ENCODE measurements around the gene OSGIN1. TPM values are rescaled to one million over a fixed set of nuclear protein-coding genes. Genes with fewer than 3 reads are reported as not detected.
"Not testable (repeated sequence)": the region's sequence is repeated elsewhere in the genome, so short reads cannot be mapped to it uniquely, and the experiment has no call there.

OSGIN1 gene
- polyA plus RNA-seq, 3 donors = 1.8 to 4.0 (median 2.0) TPM

DNA sequence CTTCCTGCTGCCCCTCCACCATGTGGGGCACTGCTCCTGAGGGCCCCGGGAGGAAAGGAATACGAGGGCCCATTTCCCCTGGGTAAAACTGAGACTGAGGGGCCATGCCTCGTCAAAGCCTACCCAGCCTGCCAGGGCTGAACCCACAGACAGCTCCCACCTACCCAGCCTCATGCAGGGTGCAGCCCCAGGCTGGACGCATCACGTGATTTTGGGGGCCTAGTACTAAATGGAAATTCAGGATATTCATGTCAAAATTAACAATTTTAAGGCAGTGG lies 3.4 kb upstream of the OSGIN1 start:
- Mint-ChIP-seq H3K9me3 (no peaks in the 10 kb centered on the region), H3K4me3 (no peak overlapping the region), H3K27me3 (ENCODE audit: low read depth in 3 of 3) (peaks cover 2 to 9% (median 8%) of the 10 kb centered on the region in 3 donors), H3K27ac (peak overlapping the region in 1 of 7 donors; percentile 13), H3K36me3 (peaks cover 0 to 2% of the 10 kb centered on the region in 2 donors), H3K4me1 (peaks cover 18% of the 10 kb centered on the region)
- no peaks in the 10 kb centered on the region for H3K9me3 ChIP-seq (replicated peaks in 1 of 2; ENCODE audit: control insufficient read depth in 1 of 2, insufficient read depth in 1 of 2, low read length in 2 of 2)
- H3K27ac ChIP-seq (ENCODE audit: low read depth in 1 of 2, low read length in 2 of 2) = no peak overlapping the region
- no peak overlapping the region for H3K9ac ChIP-seq (ENCODE audit: insufficient read depth, low read length, poor library complexity, severe bottlenecking)
- WGBS (ENCODE audit: insufficient coverage) = 100% methylated on average over 2 of the region's 5 CpGs
- H3K36me3 ChIP-seq (replicated peaks in 1 of 2; ENCODE audit: control insufficient read depth in 1 of 2, insufficient read depth in 2 of 2, low read length in 2 of 2) = no peaks in the 10 kb centered on the region
- no peaks in the 10 kb centered on the region for H4K20me1 ChIP-seq (ENCODE audit: insufficient read depth, low read length)
- intact Hi-C loops (cut with micrococcal nuclease) = no loop called here
- no peak overlapping the region for H2AFZ ChIP-seq (ENCODE audit: insufficient read depth, low read depth, low read length, poor library complexity, severe bottlenecking)
- DNase-seq = no peak
- H3K27me3 ChIP-seq (ENCODE audit: control insufficient read depth in 2 of 2, insufficient read depth in 2 of 2, low read length in 2 of 2) = no peaks in the 10 kb centered on the region
- H3K4me3 ChIP-seq (replicated peaks in 1 of 3; ENCODE audit: low read depth in 2 of 3, low read length in 3 of 3) = no peak overlapping the region
- H3K4me1 ChIP-seq (ENCODE audit: control insufficient read depth in 1 of 2, insufficient read depth in 2 of 2, low read length in 2 of 2) = peaks cover 23 to 26% of the 10 kb centered on the region in 2 donors
- TF ChIP-seq, protein P1, sequence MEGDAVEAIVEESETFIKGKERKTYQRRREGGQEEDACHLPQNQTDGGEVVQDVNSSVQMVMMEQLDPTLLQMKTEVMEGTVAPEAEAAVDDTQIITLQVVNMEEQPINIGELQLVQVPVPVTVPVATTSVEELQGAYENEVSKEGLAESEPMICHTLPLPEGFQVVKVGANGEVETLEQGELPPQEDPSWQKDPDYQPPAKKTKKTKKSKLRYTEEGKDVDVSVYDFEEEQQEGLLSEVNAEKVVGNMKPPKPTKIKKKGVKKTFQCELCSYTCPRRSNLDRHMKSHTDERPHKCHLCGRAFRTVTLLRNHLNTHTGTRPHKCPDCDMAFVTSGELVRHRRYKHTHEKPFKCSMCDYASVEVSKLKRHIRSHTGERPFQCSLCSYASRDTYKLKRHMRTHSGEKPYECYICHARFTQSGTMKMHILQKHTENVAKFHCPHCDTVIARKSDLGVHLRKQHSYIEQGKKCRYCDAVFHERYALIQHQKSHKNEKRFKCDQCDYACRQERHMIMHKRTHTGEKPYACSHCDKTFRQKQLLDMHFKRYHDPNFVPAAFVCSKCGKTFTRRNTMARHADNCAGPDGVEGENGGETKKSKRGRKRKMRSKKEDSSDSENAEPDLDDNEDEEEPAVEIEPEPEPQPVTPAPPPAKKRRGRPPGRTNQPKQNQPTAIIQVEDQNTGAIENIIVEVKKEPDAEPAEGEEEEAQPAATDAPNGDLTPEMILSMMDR (IDR thresholded peaks at IDR 0.05) = no peak
- no peaks in the 10 kb centered on the region for H3K79me2 ChIP-seq (ENCODE audit: insufficient read depth, low read length)
- no peak overlapping the region for H3K4me2 ChIP-seq (replicated peaks; ENCODE audit: extremely low read depth, low read length, poor library complexity, severe bottlenecking)

DNA sequence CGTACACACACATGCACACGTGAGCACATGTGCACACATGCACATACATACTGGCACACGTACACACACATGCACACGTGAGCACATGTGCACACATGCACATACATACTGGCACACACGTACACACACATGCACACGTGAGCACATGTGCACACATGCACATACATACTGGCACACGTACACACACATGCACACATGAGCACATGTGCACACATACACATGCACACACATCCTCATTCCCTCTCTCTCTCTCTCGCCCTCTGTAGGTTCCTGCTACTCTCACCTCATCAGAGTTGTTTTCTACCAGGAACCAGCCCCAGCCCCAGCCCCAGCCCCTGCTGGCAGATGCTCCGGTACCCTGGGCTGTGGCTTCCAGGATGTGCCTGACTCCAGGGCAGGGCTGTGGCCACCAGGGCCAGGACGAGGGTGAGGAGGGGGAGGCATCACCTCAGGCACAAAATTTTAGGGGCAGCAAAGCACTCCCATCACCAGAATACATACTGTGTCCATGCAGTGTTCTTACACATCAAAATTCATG lies 2.1 kb upstream of the OSGIN1 start:
- H3K27me3 ChIP-seq (ENCODE audit: control insufficient read depth in 2 of 2, insufficient read depth in 2 of 2, low read length in 2 of 2); H3K4me3 ChIP-seq (replicated peaks in 1 of 3; ENCODE audit: low read depth in 2 of 3, low read length in 3 of 3); H3K4me2 ChIP-seq (replicated peaks; ENCODE audit: extremely low read depth, low read length, poor library complexity, severe bottlenecking); DNase-seq; H3K9me3 Mint-ChIP-seq; H3K36me3 Mint-ChIP-seq; H3K27ac ChIP-seq (ENCODE audit: low read depth in 1 of 2, low read length in 2 of 2); H3K9me3 ChIP-seq (replicated peaks in 1 of 2; ENCODE audit: control insufficient read depth in 1 of 2, insufficient read depth in 1 of 2, low read length in 2 of 2); H3K4me3 Mint-ChIP-seq; H3K79me2 ChIP-seq (ENCODE audit: insufficient read depth, low read length); intact Hi-C loops (cut with micrococcal nuclease); H2AFZ ChIP-seq (ENCODE audit: insufficient read depth, low read depth, low read length, poor library complexity, severe bottlenecking); H4K20me1 ChIP-seq (ENCODE audit: insufficient read depth, low read length); H3K9ac ChIP-seq (ENCODE audit: insufficient read depth, low read length, poor library complexity, severe bottlenecking); H3K36me3 ChIP-seq (replicated peaks in 1 of 2; ENCODE audit: control insufficient read depth in 1 of 2, insufficient read depth in 2 of 2, low read length in 2 of 2): not testable (repeated sequence)
- Mint-ChIP-seq H3K27ac (peak overlapping the region in 1 of 7 donors; percentile 70), H3K4me1 (peaks cover 20% of the 10 kb centered on the region), H3K27me3 (ENCODE audit: low read depth in 3 of 3) (peaks cover 7 to 19% (median 10%) of the 10 kb centered on the region in 3 donors)
- WGBS (ENCODE audit: insufficient coverage) = 100% methylated on average over 1 of the region's 10 CpGs
- peaks cover 26 to 30% of the 10 kb centered on the region in 2 donors for H3K4me1 ChIP-seq (ENCODE audit: control insufficient read depth in 1 of 2, insufficient read depth in 2 of 2, low read length in 2 of 2)

All from CD14-positive monocyte (primary cell).